Measurements from ENCODE around the gene KLHL35. TPM values are rescaled to one million over a fixed set of nuclear protein-coding genes. Genes with fewer than 3 reads are reported as not detected.

The KLHL35 gene
- total and polyA plus RNA-seq, 4 donors, result 0.62 to 2.4 (median 1.7) TPM

DNA sequence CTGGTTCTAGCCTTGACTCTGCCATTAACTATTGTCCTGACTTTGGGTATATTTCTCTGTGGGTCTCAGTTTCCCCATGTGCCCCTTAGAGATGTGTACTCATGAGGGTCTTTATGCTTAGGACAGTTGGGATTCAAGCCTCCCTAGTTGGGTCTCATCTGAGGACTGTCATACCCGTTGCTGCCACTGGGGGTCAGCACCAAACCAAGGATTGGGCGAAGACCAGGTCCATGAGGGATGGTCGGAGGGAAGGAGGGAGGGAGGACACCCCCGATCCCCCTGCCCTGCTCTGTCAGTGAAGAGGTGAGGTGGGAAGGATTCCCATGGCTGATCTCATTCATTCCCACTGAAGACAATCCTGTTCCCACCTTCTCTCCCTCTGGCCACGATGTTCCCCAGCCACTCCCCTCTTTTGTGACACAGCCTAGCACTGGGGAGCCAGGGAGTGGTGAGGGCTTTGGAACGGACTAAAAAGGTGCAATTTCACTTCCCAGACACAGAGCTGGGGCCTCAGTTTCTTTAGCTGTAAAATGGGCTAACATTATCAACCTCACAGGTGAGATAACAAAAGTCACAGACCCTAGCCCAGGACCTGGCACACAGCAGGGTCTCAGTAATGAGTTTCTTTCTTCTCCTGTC is 12.4 kb upstream of the KLHL35 start:
- peaks cover 0 to 6% (median 0%) of the 10 kb centered on the region in 4 donors for H3K36me3 ChIP-seq (ENCODE audit: control insufficient read depth in 4 of 4, insufficient read depth in 4 of 4, low read length in 4 of 4)
- H3K4me1 ChIP-seq (ENCODE audit: control insufficient read depth in 5 of 5, insufficient read depth in 5 of 5, low read length in 5 of 5), result peaks cover 0 to 8% (median 0%) of the 10 kb centered on the region in 5 donors
- H3K4me3 ChIP-seq, result no peak overlapping the region
- no peaks in the 10 kb centered on the region for H3K27me3 ChIP-seq (ENCODE audit: control insufficient read depth in 3 of 3, insufficient read depth in 3 of 3, low read length in 2 of 3)
- TF ChIP-seq, protein P1, sequence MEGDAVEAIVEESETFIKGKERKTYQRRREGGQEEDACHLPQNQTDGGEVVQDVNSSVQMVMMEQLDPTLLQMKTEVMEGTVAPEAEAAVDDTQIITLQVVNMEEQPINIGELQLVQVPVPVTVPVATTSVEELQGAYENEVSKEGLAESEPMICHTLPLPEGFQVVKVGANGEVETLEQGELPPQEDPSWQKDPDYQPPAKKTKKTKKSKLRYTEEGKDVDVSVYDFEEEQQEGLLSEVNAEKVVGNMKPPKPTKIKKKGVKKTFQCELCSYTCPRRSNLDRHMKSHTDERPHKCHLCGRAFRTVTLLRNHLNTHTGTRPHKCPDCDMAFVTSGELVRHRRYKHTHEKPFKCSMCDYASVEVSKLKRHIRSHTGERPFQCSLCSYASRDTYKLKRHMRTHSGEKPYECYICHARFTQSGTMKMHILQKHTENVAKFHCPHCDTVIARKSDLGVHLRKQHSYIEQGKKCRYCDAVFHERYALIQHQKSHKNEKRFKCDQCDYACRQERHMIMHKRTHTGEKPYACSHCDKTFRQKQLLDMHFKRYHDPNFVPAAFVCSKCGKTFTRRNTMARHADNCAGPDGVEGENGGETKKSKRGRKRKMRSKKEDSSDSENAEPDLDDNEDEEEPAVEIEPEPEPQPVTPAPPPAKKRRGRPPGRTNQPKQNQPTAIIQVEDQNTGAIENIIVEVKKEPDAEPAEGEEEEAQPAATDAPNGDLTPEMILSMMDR (IDR thresholded peaks at IDR 0.05; ENCODE audit: control extremely low read depth, extremely low read depth), result peak; percentile 94
- DNase-seq (peak; percentile 65 to 73 (median 72)), ATAC-seq (ENCODE audit: insufficient read depth, low FRiP score) (peak; percentile 71)
- 14 to 15% methylated on average over 6 of the region's 6 CpGs for WGBS, 2 donors
- H3K9me3 ChIP-seq (ENCODE audit: control insufficient read depth in 4 of 4, insufficient read depth in 3 of 4, low read length in 3 of 4), result no peaks in the 10 kb centered on the region
- no peak overlapping the region for H3K9ac ChIP-seq (ENCODE audit: insufficient read depth in 1 of 2, low read length in 2 of 2)
- no peak overlapping the region for H3K27ac ChIP-seq (ENCODE audit: low read depth in 1 of 2, low read length in 1 of 2)

DNA sequence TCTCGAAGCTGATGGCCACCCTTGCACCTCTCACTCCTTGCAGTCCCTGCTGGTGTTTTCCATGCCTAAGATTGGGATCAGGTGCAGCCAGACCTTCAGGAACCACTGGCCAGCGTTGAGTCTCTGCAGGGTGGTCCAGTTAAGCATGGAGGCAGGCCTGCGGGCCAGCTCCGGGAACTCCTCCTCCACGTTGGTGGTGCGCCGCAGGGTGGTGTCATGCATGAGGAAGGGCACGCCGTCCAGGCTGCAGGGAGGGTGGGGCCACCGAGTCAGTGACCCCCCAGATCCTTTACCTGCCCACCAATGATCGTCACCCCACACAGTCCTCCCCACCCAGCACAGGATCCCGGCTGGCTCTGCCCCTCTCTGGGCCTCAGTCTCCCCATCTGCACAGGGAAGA is 10.0 kb upstream of the KLHL35 start:
- Histone ChIP-seq H3K9me3 (ENCODE audit: control insufficient read depth in 4 of 4, insufficient read depth in 3 of 4, low read length in 3 of 4) (no peaks in the 10 kb centered on the region), H3K36me3 (ENCODE audit: control insufficient read depth in 4 of 4, insufficient read depth in 4 of 4, low read length in 4 of 4) (peaks cover 0 to 2% (median 0%) of the 10 kb centered on the region in 4 donors), H3K4me3 (no peak overlapping the region), H3K27me3 (ENCODE audit: control insufficient read depth in 3 of 3, insufficient read depth in 3 of 3, low read length in 2 of 3) (no peaks in the 10 kb centered on the region), H3K27ac (ENCODE audit: low read depth in 1 of 2, low read length in 1 of 2) (no peak overlapping the region), H3K4me1 (ENCODE audit: control insufficient read depth in 5 of 5, insufficient read depth in 5 of 5, low read length in 5 of 5) (peaks cover 0 to 8% (median 0%) of the 10 kb centered on the region in 5 donors), H3K9ac (ENCODE audit: insufficient read depth in 1 of 2, low read length in 2 of 2) (no peak overlapping the region)
- WGBS, 2 donors, result 93 to 94% methylated on average over 12 of the region's 12 CpGs
- ATAC-seq (ENCODE audit: insufficient read depth, low FRiP score) (no peak), DNase-seq (no peak)
- TF ChIP-seq, protein P1 (IDR thresholded peaks at IDR 0.05; ENCODE audit: control extremely low read depth, extremely low read depth), result no peak

DNA sequence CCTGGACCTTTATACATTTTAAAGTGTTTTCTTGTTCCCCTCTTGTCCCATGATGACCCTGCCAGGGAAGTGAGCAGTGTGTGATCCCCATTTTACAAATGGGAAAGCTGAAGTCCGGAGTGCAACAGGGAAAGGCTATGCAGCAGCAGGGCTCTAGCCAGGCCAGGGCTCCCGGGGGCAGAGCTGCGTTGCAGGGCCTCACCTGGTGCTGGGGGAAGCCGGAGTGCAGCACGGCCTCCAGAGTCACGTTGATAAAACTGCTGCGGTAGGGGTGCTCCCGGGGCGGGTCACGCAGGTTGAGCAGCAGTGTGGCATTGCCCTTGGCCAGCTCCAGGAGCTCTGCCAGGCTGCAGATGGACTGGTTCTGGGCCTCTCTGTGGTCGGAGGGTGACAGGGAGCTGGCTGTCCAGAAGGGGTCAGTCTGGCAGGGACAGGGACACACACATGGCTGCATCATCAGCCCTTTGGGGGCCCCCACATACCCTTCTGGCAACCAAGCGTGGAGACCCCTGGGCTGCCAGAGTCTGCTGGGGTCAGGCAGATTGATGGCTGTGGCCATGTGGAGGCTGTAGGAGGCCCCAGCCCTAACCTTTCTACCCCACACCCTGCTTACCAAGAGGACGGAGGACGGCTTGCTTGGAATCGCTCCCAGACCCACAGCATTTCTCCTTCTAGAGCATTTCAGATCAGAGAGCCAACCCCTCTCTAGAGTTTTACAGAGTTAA is 9.3 kb upstream of the KLHL35 start:
- Histone ChIP-seq H3K4me3 (no peak overlapping the region), H3K9ac (ENCODE audit: insufficient read depth in 1 of 2, low read length in 2 of 2) (no peak overlapping the region), H3K4me1 (ENCODE audit: control insufficient read depth in 5 of 5, insufficient read depth in 5 of 5, low read length in 5 of 5) (peaks cover 0 to 8% (median 0%) of the 10 kb centered on the region in 5 donors), H3K27me3 (ENCODE audit: control insufficient read depth in 3 of 3, insufficient read depth in 3 of 3, low read length in 2 of 3) (no peaks in the 10 kb centered on the region), H3K36me3 (ENCODE audit: control insufficient read depth in 4 of 4, insufficient read depth in 4 of 4, low read length in 4 of 4) (peaks cover 0 to 2% (median 0%) of the 10 kb centered on the region in 4 donors), H3K27ac (ENCODE audit: low read depth in 1 of 2, low read length in 1 of 2) (no peak overlapping the region), H3K9me3 (ENCODE audit: control insufficient read depth in 4 of 4, insufficient read depth in 3 of 4, low read length in 3 of 4) (no peaks in the 10 kb centered on the region)
- 77 to 94% methylated on average over 15 of the region's 15 CpGs for WGBS, 2 donors
- ATAC-seq (ENCODE audit: insufficient read depth, low FRiP score) (no peak), DNase-seq (peak in 1 of 3 donors; percentile 25)
- TF ChIP-seq, protein P1 (IDR thresholded peaks at IDR 0.05; ENCODE audit: control extremely low read depth, extremely low read depth), result no peak
